CMK (cell line): ENCODE data around the gene TMEM201.

Experiments used
- DNase-seq: peaks from one replicate; pipeline ENCODE4 v3.0.0-alpha.2; 2010; ENCODE audit warnings: low read depth

The TMEM201 gene

GRCh38 chr1:9600861-9601834 lies 12.4 kb downstream of the TMEM201 start:
- no peak for DNase-seq

DNA sequence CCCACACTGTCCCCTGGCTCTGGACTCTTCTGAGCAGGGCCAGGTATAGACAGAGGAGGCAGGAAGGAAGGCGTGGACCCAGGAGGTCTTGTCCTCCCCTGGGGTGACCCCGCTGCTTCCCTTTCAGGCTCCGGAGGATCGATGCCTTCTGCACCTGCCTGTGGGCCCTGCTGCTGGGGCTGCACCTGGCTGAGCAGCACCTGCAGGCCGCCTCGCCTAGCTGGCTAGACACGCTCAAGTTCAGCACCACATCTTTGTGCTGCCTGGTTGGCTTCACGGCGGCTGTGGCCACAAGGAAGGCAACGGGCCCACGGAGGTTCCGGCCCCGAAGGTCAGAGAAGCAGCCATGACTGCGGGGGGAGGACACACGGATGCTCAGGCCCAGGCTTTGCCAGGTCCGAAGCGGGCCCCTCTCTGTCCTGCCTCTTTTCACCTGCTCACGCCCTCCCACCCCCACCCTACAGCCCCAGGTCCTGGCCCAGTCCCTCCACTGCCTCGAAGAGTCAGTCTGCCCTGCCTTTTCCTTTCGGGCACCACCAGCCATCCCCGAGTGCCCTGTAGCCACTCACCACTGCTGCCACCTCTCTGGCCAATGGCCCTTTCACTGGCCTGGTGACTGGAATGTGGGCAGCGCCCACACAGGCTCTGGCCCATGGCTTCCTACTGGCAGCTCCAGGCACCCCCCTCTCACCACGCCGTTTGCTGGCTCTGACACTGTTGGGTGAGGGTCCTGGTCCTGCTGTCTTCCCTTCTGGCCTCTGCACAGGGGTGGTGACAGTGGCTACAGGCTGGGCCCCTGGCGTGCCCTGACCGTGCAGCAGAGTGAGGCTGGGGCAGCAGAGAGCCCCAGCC lies 13.5 kb downstream of the TMEM201 start:
- DNase-seq, result no peak

DNA sequence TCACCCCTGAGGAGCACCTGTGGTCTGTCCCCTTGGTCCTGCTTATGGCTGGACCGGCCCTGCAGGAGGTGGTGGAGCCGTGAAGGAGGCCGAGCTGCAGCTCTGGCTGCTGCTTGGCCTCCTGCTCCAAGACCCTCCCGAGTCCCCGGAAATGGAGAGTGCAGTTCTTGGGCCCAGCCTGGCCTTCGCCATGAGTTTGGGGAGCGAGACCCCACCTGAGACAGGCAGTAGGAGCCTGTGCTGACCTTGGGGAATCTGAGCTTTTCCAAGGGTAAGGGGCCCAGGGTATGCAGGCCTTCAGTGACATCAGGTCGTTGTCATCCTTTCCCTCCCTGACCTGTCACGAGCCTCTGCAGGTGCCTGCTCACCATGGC lies 14.1 kb downstream of the TMEM201 start:
- DNase-seq, result no peak

DNA sequence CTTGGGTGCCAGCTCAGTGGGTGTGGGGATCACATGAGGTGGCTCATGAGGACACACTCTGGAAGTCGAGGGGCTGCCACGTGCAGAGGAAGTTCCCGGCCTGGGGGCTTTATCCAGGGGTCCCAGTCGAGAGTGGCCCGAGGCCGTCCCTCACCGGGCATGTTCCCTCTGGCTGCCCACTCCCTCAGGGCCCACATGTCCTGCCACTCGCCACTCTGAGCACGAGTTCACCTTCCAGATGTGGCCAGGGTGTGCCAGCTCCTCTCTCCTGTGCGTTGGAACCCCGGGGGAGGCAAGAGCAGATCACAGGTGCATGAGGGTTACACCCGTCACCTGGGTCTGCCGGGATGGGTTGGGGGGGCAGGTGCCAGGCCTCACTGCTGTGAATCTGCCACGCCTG lies 14.6 kb downstream of the TMEM201 start:
- DNase-seq, result no peak

- no peak for DNase-seq
These were observed 15.3 kb downstream of the TMEM201 start for GRCh38 chr1:9603766-9604753.

DNA sequence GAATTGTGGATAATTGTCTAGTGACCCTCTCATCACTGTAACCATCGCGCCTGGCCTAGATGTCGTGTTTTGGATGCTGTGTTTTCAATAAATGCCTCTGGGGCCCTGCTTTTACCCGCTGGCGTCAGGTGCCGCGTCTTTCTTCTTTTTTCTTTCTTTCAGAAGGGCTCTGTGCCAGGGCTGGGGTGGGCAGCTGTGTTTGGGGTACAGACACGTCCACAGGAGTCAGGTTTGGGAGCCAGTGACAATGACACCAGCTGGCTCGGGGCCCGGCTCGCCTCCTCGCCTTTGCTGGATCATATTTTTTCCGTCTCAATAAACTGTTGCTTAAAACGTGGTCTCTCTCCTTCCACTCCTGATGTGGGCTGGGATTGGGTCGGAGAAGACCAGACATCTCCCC lies 16.1 kb downstream of the TMEM201 start:
- DNase-seq, result no peak

DNA sequence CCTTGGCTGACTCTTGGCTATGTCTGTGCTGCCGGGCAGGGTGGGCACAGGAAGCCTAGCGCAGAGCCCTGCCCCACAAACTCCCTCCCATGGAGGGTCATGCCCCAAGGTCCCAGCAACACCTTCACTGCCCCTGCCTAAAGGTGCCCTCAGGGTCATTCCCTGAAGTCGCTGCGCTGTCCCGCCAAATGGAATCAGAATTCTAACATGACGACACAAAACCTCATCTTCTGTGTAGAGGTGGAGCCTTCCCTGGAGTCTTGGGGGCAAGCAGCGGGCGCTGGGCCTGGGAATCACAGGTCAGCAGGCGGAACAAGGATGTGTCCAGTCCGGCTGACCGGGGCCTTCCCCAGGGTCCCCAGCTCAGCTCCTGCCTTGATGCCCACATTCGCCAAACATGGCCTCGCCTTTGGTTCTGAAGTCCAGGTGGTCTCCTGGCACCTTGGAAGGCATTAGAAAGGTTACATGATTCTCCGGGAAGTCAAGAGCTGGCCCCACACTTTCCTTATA lies 17.3 kb downstream of the TMEM201 start:
- no peak for DNase-seq

DNA sequence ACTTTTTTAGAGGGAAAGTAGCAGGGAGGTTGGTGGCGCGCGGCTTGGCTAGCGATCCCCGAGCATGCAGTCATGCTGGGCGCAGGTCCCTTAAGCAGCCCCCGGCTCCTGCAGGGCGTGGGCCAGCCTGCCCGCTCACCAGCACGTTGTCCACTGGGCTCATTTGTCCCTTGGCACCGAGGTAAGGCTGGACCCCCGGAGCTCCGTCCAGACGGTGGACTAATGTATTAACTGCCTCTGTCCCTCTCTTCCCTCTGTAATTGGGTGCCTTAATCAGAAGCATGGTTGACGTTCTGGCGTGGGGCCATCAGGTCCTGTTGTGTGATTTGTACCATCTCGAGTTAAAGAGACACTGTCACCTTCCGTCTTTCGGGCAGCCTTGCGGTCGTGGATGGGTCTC lies 17.7 kb downstream of the TMEM201 start:
- no peak for DNase-seq

DNA sequence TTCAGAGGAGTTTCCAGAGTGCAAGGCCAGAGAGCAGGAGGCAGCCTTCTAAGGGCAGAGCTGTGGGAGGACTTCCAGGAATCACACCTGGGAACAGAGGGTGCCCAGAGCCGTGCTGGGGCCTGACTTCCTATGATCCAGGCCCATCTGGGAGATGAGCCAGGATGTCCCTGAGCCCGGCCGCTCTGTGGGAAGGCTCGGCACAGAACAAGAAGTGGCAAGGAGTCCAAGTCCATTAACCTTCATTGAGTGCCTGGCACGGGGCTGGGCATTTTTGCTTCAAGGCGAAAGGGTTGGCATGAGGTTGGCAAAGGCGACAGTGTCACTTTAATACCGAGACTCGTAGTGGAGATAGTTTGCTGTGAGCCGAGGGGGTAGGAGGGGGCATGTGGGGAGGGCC lies 18.2 kb downstream of the TMEM201 start:
- DNase-seq, result no peak

DNA sequence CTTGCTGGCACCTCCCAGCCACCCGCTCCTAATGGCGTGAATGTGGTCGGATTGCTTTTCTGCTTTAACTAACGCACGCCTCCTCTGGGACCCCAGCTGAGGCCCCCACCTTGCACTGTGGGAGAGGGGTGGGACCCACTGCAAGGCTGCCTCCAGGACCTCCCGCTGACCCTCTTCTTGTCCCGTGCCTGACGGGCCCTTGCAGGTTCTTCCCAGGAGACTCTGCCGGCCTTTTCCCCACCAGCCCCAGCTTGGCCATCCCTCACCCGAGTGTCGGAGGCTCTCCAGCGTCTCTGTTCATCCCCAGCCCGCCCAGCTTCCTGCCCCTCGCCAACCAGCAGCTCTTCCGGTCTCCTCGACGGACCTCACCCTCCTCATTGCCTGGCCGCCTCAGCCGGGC lies 18.6 kb downstream of the TMEM201 start:
- DNase-seq, result no peak

DNA sequence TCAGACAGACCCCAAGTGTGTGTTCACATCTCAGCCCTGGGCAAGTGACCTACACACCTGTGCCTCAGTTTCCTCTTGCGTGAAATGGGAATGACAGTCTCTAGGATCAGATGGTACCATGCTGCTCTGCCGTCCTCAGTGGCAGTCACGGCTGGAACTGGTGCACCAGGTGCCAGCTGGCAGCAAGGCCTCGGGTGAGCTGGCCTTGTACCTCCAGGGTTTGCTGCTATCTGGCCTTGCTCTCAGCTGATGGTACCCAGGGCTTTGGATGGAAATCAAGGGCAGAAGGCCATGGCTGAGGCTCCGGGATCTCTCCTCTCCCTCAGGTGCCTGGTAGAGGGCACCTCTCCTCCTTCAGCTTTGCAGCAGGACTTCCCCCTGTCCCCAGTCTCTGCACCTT lies 21.3 kb downstream of the TMEM201 start:
- DNase-seq, result no peak

GRCh38 chr1:9610548-9610947 lies 21.8 kb downstream of the TMEM201 start:
- no peak for DNase-seq

DNA sequence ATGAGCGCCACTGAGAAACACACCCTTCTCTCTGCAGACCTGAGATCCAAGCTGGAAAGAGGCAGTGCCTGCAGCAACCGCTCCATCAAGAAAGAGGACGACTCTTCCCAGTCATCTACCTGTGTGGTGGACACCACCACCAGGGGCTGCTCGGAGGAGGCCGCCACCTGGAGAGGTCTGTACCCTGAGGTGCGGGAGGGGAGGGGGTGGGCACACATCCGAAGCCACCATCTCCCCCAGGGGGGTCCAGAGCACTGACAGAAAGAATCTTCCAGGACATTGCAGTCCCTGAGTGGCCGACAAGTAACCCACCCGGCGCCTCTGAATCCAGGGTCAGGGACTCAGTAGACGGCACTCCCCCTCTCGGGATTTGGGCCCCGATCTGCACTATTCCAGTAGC lies 23.0 kb downstream of the TMEM201 start:
- DNase-seq, result no peak

GRCh38 chr1:9612162-9612845 lies 23.6 kb downstream of the TMEM201 start:
- DNase-seq, result no peak

GRCh38 chr1:9612871-9613624 lies 24.3 kb downstream of the TMEM201 start:
- DNase-seq, result no peak

GRCh38 chr1:9613625-9614299 lies 25.1 kb downstream of the TMEM201 start:
- DNase-seq, result no peak

- DNase-seq, result peak; percentile 54
These were observed 26.8 kb downstream of the TMEM201 start for GRCh38 chr1:9615316-9616063.

GRCh38 chr1:9618909-9619679 lies 30.4 kb downstream of the TMEM201 start:
- DNase-seq, result no peak
